Subcutaneous adipose tissue (tissue), 4 donors: ENCODE data around the gene TEX47. TPM values are rescaled to one million over a fixed set of nuclear protein-coding genes. Genes with fewer than 3 reads are reported as not detected.

Source experiments
- CTCF ChIP-seq: fragments of 450-650 bp; IDR thresholded peaks from one replicate; pipeline ENCODE4 v1.5.1; 2016; ENCODE audit warnings: low read depth, mild to moderate bottlenecking, control low read depth, antibody characterized with exemption, moderate library complexity
- total RNA-seq, 4 donors: library from RNA; depleted of rRNA; stranded (reverse); fragments of >200 nt; gene quantifications; one replicate each; pipeline ENCODE4 v1.1.0, GENCODE V29; 2016

TEX47 gene
- total RNA-seq, 4 donors from 2014 or later, result not detected

GRCh38 chr7:88771417-88771816 lies 24.1 kb downstream of the TEX47 start:
- TF ChIP-seq CTCF, result no peak

GRCh38 chr7:88761779-88762178 lies 33.8 kb downstream of the TEX47 start:
- TF ChIP-seq CTCF, result no peak

- no peak for TF ChIP-seq CTCF
These were observed 35.4 kb downstream of the TEX47 start for GRCh38 chr7:88760136-88760515.

- no peak for TF ChIP-seq CTCF
These were observed 36.1 kb downstream of the TEX47 start, which contains the start of gene ZNF804B for GRCh38 chr7:88759230-88760135. Gene ZNF804B, plus strand, starts transcription at chr7:88759700. Its CDS starts 277 bp downstream, at chr7:88759977.

- TF ChIP-seq CTCF, result no peak
These were observed 36.9 kb downstream of the TEX47 start for GRCh38 chr7:88758381-88759229.

- no peak for TF ChIP-seq CTCF
These were observed 38.2 kb downstream of the TEX47 start for GRCh38 chr7:88757371-88757770.

- TF ChIP-seq CTCF, result no peak
These were observed 38.7 kb downstream of the TEX47 start for GRCh38 chr7:88756802-88757201.
